Activated T-helper 17 cell treated with anti-CD3 and anti-CD28 coated beads, Interleukin-2, amount 50 U/mL, for 72 hours (primary cell): ENCODE data around the gene NADSYN1. TPM values are rescaled to one million over a fixed set of nuclear protein-coding genes. Genes with fewer than 3 reads are reported as not detected.

ENCODE experiments used
- ATAC-seq: fragments of 150-1000 bp; cut with Tn5 transposase; replicated peaks from 2 replicates; pipeline ENCODE4 v1.10.0; 2021; ENCODE audit warnings: mild to moderate bottlenecking, moderate library complexity
- H3K27ac Mint-ChIP-seq: one replicate; pipeline ENCODE4 v1.8.0; 2022; ENCODE audit warnings: mixed read lengths
- H3K27me3 Mint-ChIP-seq: one replicate; pipeline ENCODE4 v1.8.0; 2022; ENCODE audit warnings: mixed read lengths
- H3K36me3 Mint-ChIP-seq: one replicate; pipeline ENCODE4 v1.8.0; 2022; ENCODE audit warnings: low read depth, mild to moderate bottlenecking, mixed read lengths
- H3K4me1 Mint-ChIP-seq: one replicate; pipeline ENCODE4 v1.8.0; 2022; ENCODE audit warnings: mixed read lengths
- H3K4me3 Mint-ChIP-seq: one replicate; pipeline ENCODE4 v1.8.0; 2022; ENCODE audit warnings: mild to moderate bottlenecking, mixed read lengths
- H3K9me3 Mint-ChIP-seq: one replicate; pipeline ENCODE4 v1.8.0; 2022; ENCODE audit warnings: mixed read lengths
- total RNA-seq, 2 donors: library from RNA; stranded (reverse); gene quantifications; one replicate each; pipeline ENCODE4 v1.2.3, GENCODE V29; 2022

Gene NADSYN1
- total RNA-seq, 2 donors from 2014 or later: 108 to 152 TPM

DNA sequence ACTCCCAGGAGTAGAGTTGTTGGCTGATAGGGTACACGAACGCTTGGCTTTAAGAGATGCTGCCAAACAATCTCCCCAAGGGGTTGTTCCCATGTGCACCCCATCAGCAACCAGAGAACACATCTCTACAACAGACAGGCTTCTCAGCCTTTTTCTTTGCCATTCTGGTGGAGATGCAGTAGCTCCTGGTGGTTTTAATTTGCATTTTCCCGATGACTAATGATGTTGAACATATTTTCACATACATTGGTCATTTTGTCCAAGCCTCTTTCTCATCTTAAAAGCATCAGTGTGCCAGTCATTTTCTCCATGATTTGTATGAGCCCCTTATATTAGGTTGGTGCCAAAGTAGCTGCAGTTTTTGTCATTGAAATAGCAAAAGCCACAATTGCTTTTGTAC lies 26.6 kb upstream of the NADSYN1 start:
- Mint-ChIP-seq H3K36me3 (no peaks in the 10 kb centered on the region), H3K9me3 (no peaks in the 10 kb centered on the region), H3K27me3 (peaks cover 3% of the 10 kb centered on the region), H3K4me3 (no peak overlapping the region), H3K27ac (no peak overlapping the region), H3K4me1 (no peaks in the 10 kb centered on the region)
- peak; percentile 24 for ATAC-seq

DNA sequence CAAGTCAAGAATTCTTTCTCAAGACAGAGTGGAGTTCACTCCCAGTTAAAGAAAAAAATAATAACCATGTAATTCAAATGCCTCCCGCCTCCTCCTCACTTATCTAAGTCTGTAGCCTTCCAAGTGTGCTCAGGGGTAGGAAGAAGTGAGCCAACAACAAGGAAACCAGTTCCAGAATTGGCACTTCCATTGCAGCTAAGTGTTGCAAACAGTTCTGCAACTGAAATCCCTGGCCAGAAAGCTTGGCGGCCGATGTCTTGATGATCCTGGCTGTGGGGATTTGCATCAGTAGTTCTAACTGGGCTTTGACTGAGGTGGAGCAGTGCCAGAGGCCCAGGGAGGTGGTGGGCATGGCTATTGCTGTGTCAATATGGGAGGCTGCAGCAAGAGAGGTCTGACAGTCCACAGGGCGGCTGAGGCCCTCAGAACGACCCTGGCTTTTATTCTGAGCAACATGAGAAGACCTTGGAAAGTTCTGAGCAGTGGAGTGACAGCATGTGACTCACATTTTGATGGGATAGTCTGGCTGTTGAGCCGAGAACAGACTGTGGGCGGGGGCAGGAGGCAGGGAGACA lies 24.1 kb upstream of the NADSYN1 start:
- H3K36me3 Mint-ChIP-seq: peaks cover under 1% of the 10 kb centered on the region
- H3K27me3 Mint-ChIP-seq: peaks cover 3% of the 10 kb centered on the region
- no peak overlapping the region for H3K4me3 Mint-ChIP-seq
- no peak overlapping the region for H3K27ac Mint-ChIP-seq
- no peaks in the 10 kb centered on the region for H3K4me1 Mint-ChIP-seq
- ATAC-seq: no peak
- H3K9me3 Mint-ChIP-seq: no peaks in the 10 kb centered on the region

DNA sequence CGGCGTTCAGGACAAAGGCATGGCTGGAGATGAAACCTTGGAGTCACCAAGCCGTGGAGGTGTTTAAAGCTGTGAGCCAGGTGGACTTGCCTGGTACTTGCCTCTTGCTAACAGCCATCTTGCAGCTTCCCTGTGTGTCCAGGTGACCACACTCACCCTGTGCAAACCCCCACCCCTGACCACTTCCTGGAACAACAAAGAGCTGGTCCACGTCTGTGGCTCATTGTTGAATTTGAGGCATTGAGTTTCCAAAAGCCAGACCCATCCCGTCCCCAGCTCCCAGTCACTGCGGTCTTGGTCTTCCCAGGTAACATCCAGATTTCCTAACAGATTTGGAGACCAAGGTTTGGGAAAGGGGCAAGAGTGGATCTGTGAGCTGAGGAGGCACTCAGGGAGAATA lies 23.3 kb upstream of the NADSYN1 start:
- Mint-ChIP-seq H3K36me3 (peaks cover 8% of the 10 kb centered on the region), H3K9me3 (no peaks in the 10 kb centered on the region)

DNA sequence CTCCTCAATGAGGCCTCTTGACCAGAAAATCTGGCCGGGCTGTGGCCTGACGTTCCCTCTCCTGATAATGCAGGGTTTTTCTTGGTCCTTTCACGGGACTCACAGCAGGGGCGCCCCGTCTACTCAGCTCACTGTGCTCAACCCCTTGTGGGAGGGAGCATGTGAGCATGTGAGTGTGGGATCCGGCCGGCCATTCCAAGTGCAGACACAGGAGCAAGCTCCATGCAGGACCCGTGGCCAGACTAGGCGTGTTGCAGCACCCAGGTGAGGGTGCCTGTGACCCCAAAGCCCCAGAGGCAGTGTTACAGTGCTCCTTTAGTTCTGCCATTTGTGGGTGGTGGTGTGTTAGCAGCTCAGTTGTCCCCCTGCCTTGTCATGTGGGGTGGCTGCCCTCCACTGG lies 22.8 kb upstream of the NADSYN1 start:
- Mint-ChIP-seq H3K27ac (no peak overlapping the region), H3K4me1 (no peaks in the 10 kb centered on the region), H3K27me3 (peaks cover 3% of the 10 kb centered on the region), H3K4me3 (no peak overlapping the region), H3K9me3 (no peaks in the 10 kb centered on the region), H3K36me3 (peaks cover 13% of the 10 kb centered on the region)
- ATAC-seq: no peak

More for the DNA sequence above, 23.3 kb upstream of the NADSYN1 start:
- H3K4me3 Mint-ChIP-seq: no peak overlapping the region
- H3K27ac Mint-ChIP-seq: no peak overlapping the region
- no peaks in the 10 kb centered on the region for H3K4me1 Mint-ChIP-seq
- H3K27me3 Mint-ChIP-seq: peaks cover 3% of the 10 kb centered on the region
- ATAC-seq: no peak

DNA sequence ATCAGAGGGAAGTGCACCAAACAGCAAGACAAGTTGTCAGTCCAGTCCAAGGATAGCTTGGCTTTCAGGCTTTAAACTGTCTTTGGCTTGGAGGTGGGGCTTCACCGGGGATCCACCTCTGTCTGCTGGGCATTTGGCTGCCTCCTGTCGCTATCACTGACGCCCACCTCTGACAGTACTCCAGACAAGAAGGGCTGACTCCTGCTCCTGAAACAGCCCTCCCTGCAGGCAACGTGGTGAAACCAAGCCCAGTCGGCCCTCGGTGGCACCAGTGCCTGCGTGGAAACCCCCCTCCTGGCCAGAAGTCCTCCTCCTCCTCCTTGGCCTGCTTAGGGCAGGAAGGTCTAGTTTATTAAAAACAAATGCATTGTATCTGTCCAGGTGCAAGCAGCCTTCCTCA lies 21.7 kb upstream of the NADSYN1 start:
- peaks cover 20% of the 10 kb centered on the region for H3K36me3 Mint-ChIP-seq
- ATAC-seq: no peak
- H3K27ac Mint-ChIP-seq: no peak overlapping the region
- peaks cover 3% of the 10 kb centered on the region for H3K27me3 Mint-ChIP-seq
- no peak overlapping the region for H3K4me3 Mint-ChIP-seq
- no peaks in the 10 kb centered on the region for H3K4me1 Mint-ChIP-seq
- no peaks in the 10 kb centered on the region for H3K9me3 Mint-ChIP-seq

DNA sequence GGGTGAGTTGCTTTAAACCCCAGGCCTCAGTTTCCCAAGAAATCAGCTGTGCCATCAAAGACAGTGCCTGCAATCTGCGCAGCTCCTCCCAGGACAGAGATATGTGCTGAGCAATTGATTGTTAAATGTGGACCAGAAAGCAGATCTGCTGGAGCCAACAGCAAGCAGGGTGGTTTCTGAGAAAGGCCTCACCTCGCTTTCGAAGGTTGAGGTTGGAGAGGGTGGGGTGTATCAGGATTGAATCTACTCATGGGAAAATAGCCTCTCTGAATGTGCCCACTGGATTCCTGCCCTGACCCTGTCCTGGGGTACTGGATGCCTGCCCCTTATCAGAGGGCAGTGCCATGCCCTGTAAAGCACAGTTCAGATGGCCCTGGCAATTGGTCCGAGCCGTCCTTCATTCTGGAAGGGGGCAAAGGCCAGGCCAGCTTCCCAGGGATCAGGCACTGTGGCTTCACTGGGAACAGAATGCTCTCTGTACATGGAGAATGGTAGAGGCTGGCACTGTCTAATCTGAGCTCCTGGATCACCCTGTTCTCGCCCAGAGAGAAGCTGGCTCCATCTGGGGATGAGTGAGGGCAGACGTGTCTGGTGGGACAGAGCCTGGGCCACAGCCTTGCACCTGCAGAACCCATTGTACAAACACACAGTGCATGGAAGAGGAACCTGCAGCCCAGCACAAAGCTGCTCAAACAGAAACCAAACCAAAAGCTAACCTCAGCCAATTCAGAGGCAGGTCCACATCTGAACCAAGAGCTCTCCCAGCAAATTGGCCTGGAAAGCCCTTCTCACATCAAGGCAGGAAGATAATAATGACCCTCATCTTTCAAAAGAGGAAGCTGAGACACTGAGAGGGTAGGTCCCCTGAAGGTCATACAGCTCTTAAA lies 20.0 kb upstream of the NADSYN1 start:
- Mint-ChIP-seq H3K27me3 (peaks cover 3% of the 10 kb centered on the region), H3K27ac (no peak overlapping the region)

DNA sequence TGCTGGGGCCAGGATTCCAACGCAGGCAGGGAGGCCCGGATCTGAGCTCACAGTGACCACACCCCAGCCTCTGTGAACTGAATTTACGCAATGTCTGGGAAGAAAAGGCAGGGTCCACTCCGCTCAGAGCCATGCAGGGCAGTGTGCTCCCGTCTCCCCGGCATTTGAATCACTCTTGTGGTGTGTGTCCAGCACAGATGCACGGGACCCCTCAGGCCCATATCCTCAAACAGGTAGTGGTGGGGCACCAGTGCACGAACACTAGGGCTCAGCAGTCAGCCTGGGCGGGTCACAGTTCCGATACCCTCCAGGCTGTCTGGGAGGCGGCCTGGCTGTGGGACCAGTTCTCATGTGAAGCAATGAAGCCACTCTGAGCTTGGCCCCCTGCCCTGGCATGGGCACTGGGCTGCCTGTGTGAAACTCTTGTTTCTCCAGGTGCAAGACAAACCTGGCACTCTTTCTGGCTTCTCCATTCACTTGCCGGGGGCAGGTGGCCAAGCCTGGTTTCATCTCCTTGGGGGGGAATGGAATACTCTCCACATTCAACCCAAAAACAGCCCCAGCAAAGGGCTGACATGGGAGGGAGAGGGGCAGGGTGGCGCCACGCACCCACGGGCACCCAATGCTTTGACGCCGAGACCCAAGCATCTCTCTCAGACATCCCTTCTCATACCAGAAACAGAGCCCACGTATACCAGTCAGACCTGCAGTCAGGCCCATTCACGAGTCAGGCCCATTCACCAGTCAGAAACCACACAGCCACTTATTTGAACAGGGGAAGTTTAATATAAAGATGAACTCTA lies 19.2 kb upstream of the NADSYN1 start:
- Mint-ChIP-seq H3K9me3 (no peaks in the 10 kb centered on the region), H3K36me3 (peaks cover 37% of the 10 kb centered on the region), H3K27ac (no peak overlapping the region), H3K4me3 (no peak overlapping the region), H3K27me3 (peaks cover 3% of the 10 kb centered on the region), H3K4me1 (no peaks in the 10 kb centered on the region)
- ATAC-seq: no peak

More for the DNA sequence above, 20.0 kb upstream of the NADSYN1 start:
- no peaks in the 10 kb centered on the region for H3K9me3 Mint-ChIP-seq
- peaks cover 29% of the 10 kb centered on the region for H3K36me3 Mint-ChIP-seq
- no peak for ATAC-seq
- H3K4me3 Mint-ChIP-seq: no peak overlapping the region
- H3K4me1 Mint-ChIP-seq: no peaks in the 10 kb centered on the region

DNA sequence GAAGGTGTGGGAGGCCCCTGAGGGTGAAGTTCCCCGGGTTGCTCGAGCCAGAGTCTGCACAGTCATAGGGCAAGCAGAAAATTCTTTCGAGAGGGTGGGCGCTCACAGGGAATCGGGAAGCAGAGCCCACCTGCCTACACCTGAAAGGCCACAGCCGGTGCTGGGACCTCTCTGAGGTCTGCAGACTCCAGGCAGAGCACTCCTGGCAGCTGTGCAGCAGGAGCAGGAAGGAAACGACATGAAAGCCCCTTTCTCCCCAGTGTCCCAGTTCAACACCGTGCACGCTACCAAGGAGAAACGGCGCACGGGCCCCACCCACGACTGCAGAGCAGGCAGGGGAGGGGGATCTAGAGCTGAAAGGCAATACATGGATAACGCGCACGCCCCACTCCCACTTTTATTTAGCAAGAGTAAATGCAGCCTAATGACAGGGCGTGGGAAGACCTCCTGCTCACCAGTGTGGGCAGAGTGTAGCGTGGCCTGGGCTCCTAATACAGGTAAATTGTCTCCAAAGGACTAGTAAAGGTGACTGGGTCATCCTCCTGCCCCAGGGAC lies 18.4 kb upstream of the NADSYN1 start:
- ATAC-seq: no peak
- Mint-ChIP-seq H3K27me3 (no peaks in the 10 kb centered on the region), H3K9me3 (no peaks in the 10 kb centered on the region), H3K4me3 (no peak overlapping the region), H3K27ac (no peak overlapping the region), H3K36me3 (peaks cover 44% of the 10 kb centered on the region), H3K4me1 (no peaks in the 10 kb centered on the region)

DNA sequence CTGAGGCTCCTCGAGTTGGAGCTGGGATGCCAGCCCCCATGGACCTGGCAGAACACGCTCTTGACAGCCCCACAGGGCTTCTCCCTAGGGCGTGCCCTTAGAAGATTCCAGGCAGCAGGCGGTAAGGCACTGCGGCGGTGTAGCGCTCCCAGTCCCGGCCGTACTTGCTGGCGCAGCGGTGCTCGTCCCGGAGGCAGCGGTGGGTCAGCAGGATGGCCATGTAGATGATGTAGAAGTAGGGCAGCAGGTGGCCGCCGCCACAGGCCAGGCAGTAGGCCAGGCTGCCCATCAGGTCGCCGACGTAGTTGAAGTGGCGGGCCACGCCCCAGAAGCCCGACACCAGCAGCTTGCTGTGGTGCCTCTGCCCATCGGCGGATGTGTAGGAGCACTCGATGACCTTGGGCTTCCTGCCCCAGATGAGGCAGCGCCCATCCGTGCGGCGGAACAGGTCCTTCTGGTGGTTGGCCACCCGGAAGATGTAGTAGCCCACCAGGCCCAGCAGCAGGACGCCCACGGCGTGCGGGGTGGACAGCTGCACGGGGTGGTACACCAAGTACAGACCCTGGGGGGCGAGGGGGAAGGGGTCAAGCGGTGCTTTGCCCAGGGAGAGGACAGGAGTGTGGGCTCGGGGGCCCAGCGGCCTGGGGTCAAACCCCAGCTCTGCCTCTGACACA lies 17.6 kb upstream of the NADSYN1 start:
- H3K36me3 Mint-ChIP-seq: peaks cover 52% of the 10 kb centered on the region
- H3K4me3 Mint-ChIP-seq: no peak overlapping the region
- peaks cover 4% of the 10 kb centered on the region for H3K4me1 Mint-ChIP-seq
- no peak for ATAC-seq
- no peak overlapping the region for H3K27ac Mint-ChIP-seq
- H3K27me3 Mint-ChIP-seq: no peaks in the 10 kb centered on the region
- no peaks in the 10 kb centered on the region for H3K9me3 Mint-ChIP-seq

DNA sequence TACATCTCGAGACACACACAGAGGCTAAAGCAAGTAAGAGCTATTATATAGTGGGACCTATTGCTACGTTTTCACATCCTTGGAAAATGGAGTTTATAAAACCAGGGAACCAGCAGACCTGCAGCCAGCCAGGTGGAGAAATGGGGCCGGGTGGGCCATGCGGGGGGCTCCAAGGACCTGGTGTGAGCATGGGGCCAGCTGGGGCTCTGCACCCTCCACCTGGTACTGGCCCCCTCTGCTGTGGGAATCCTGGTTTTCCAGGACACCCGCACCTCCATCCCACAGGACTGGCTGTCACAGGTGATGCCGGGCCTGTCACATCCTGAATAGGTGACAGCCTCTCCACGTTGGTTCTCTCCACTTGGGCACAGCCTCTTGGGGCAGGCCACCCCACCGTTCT lies 16.1 kb upstream of the NADSYN1 start:
- H3K9me3 Mint-ChIP-seq: no peaks in the 10 kb centered on the region
- no peak overlapping the region for H3K27ac Mint-ChIP-seq
- ATAC-seq: no peak
- H3K36me3 Mint-ChIP-seq: peaks cover 66% of the 10 kb centered on the region
- H3K4me3 Mint-ChIP-seq: no peak overlapping the region
- peaks cover 4% of the 10 kb centered on the region for H3K4me1 Mint-ChIP-seq
- H3K27me3 Mint-ChIP-seq: no peaks in the 10 kb centered on the region

DNA sequence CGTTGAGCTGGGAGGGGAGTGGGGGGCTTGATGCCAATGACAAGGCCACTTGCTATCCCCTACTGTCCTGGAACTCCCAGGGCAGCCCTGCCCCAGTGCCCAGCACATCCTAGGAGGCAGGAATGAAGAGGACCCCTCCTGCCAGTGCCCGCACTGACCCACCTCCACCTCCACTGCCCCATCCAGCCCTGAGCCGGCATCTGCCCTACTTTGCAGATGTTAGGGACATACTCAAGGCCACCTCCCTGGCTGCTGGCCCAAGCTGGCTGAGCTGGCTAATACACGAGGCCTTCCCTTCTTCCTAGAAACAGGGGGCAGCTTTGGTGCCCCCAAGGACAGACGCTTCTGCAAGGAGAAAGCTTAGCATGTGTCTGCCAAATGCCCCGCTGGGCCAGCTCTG lies 15.6 kb upstream of the NADSYN1 start:
- Mint-ChIP-seq H3K4me1 (peaks cover 4% of the 10 kb centered on the region), H3K27ac (no peak overlapping the region), H3K27me3 (no peaks in the 10 kb centered on the region), H3K4me3 (no peak overlapping the region), H3K9me3 (no peaks in the 10 kb centered on the region), H3K36me3 (peaks cover 71% of the 10 kb centered on the region)
- no peak for ATAC-seq

DNA sequence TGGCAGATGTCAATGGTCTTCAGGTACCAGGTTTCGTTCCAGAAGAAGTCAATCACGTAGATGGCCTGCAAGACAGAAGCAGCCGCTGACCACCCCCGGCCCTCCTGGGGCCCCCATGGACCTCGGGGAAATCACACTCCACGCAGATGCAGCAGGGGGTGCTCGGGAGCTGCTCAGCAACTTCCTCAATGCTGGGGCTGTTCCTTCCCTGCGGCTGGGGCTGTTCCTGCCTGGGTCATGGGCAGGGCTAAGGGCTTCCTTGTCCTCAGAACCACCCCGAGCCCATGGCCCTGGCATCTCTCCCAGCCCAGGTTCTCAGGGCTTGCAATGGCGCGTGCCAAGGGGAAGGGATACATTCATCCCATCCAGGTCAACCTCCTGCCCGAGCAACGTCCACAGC lies 15.1 kb upstream of the NADSYN1 start:
- ATAC-seq: no peak
- Mint-ChIP-seq H3K9me3 (no peaks in the 10 kb centered on the region), H3K27me3 (no peaks in the 10 kb centered on the region), H3K4me1 (peaks cover 4% of the 10 kb centered on the region), H3K4me3 (no peak overlapping the region), H3K36me3 (peaks cover 76% of the 10 kb centered on the region), H3K27ac (no peak overlapping the region)

DNA sequence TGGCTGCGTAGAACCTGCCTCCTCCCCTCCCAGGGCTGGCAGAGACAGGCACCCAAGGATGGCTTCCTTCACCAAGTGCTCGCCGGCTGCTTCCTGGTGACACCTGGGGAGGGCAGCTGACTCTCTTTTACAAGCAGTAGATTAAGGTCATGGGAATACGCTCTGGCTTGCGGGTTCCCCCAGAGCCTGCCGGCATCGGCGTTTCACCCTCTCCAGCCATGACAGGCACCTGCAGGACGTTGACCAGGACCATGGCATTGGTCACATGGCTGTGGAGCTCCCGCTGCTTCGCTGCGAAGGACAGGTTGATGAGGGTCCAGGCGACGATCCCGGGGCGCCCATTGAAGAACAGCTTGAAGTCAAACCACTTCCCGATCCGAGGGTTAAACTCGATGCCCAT lies 14.4 kb upstream of the NADSYN1 start:
- Mint-ChIP-seq H3K27ac (no peak overlapping the region), H3K9me3 (no peaks in the 10 kb centered on the region), H3K4me1 (peaks cover 4% of the 10 kb centered on the region), H3K36me3 (peaks cover 83% of the 10 kb centered on the region), H3K27me3 (no peaks in the 10 kb centered on the region), H3K4me3 (no peak overlapping the region)
- no peak for ATAC-seq
